Measurements from ENCODE around the gene YPEL2.

The YPEL2 gene

GRCh38 chr17:59333836-59334235 lies 2.4 kb downstream of the YPEL2 start:
- Histone ChIP-seq H4K20me1 (ENCODE audit: control insufficient read depth, insufficient read depth, low read depth, low read length) (no peaks in the 10 kb centered on the region), H3K27ac (ENCODE audit: low read depth, low read length) (no peak overlapping the region), H3K79me2 (ENCODE audit: control insufficient read depth, low read length) (no peaks in the 10 kb centered on the region), H3K9me3 (ENCODE audit: control insufficient read depth, insufficient read depth, low read length) (no peaks in the 10 kb centered on the region), H3F3A (ENCODE audit: control insufficient read depth, insufficient read depth) (peaks cover 11% of the 10 kb centered on the region), H3K4me3 (ENCODE audit: low read length) (no peak overlapping the region), H3K36me3 (ENCODE audit: control insufficient read depth, low read length) (no peaks in the 10 kb centered on the region), H3K9me2 (replicated peaks; ENCODE audit: control insufficient read depth, low read length) (no peaks in the 10 kb centered on the region), H3K27me3 (ENCODE audit: control insufficient read depth, low read length) (peaks cover 42% of the 10 kb centered on the region), H3K4me1 (ENCODE audit: control insufficient read depth, low read length) (peaks cover 33% of the 10 kb centered on the region), H3K4me2 (ENCODE audit: low read length) (no peak overlapping the region)
- no peak for TF ChIP-seq CTCF (IDR thresholded peaks at IDR 0.05; ENCODE audit: low read depth, low read length, poor library complexity, severe bottlenecking)
- TF ChIP-seq EZH2phosphoT487 (IDR thresholded peaks at IDR 0.05; ENCODE audit: borderline replicate concordance, low read length) = no peak

- H3K4me1 ChIP-seq (ENCODE audit: control insufficient read depth, low read length) = peaks cover 14% of the 10 kb centered on the region
- H3K27me3 ChIP-seq (ENCODE audit: control insufficient read depth, low read length) = peaks cover 47% of the 10 kb centered on the region
- no peak overlapping the region for H3K27ac ChIP-seq (ENCODE audit: low read depth, low read length)
- 0 out of 2 replicates have a peak, but pooled peaks cover under 1% of the 10 kb centered on the region for H3F3A ChIP-seq (ENCODE audit: control insufficient read depth, insufficient read depth)
- H3K36me3 ChIP-seq (ENCODE audit: control insufficient read depth, low read length) = no peaks in the 10 kb centered on the region
- no peak overlapping the region for H3K4me2 ChIP-seq (ENCODE audit: low read length)
- no peaks in the 10 kb centered on the region for H3K79me2 ChIP-seq (ENCODE audit: control insufficient read depth, low read length)
- no peak for TF ChIP-seq EZH2phosphoT487 (IDR thresholded peaks at IDR 0.05; ENCODE audit: borderline replicate concordance, low read length)
- no peak for TF ChIP-seq CTCF (IDR thresholded peaks at IDR 0.05; ENCODE audit: low read depth, low read length, poor library complexity, severe bottlenecking)
- no peaks in the 10 kb centered on the region for H3K9me2 ChIP-seq (replicated peaks; ENCODE audit: control insufficient read depth, low read length)
- H4K20me1 ChIP-seq (ENCODE audit: control insufficient read depth, insufficient read depth, low read depth, low read length) = no peaks in the 10 kb centered on the region
- no peak overlapping the region for H3K4me3 ChIP-seq (ENCODE audit: low read length)
- H3K9me3 ChIP-seq (ENCODE audit: control insufficient read depth, insufficient read depth, low read length) = no peaks in the 10 kb centered on the region
Measured at GRCh38 chr17:59335685-59336084, 4.2 kb downstream of the YPEL2 start.

- Histone ChIP-seq H3K9me2 (replicated peaks; ENCODE audit: control insufficient read depth, low read length) (no peaks in the 10 kb centered on the region), H3K27ac (ENCODE audit: low read depth, low read length) (no peak overlapping the region), H3K4me3 (ENCODE audit: low read length) (no peak overlapping the region), H3K27me3 (ENCODE audit: control insufficient read depth, low read length) (peaks cover 50% of the 10 kb centered on the region), H4K20me1 (ENCODE audit: control insufficient read depth, insufficient read depth, low read depth, low read length) (no peaks in the 10 kb centered on the region), H3K4me2 (ENCODE audit: low read length) (no peak overlapping the region), H3K79me2 (ENCODE audit: control insufficient read depth, low read length) (no peaks in the 10 kb centered on the region), H3K4me1 (ENCODE audit: control insufficient read depth, low read length) (peaks cover 4% of the 10 kb centered on the region), H3K36me3 (ENCODE audit: control insufficient read depth, low read length) (no peaks in the 10 kb centered on the region), H3K9me3 (ENCODE audit: control insufficient read depth, insufficient read depth, low read length) (no peaks in the 10 kb centered on the region), H3F3A (ENCODE audit: control insufficient read depth, insufficient read depth) (no peaks in the 10 kb centered on the region)
- TF ChIP-seq CTCF (IDR thresholded peaks at IDR 0.05; ENCODE audit: low read depth, low read length, poor library complexity, severe bottlenecking) (no peak), EZH2phosphoT487 (IDR thresholded peaks at IDR 0.05; ENCODE audit: borderline replicate concordance, low read length) (no peak)
Measured at GRCh38 chr17:59337741-59338299, 6.4 kb downstream of the YPEL2 start.
